GM12891 (cell line): Measurements from ENCODE around the gene ZBTB32.

Source experiments
- PAX5 ChIP-seq: IDR thresholded peaks from 2 replicates; pipeline ENCODE4 v1.6.1; 2011; ENCODE audit warnings: low read length, moderate library complexity, mild to moderate bottlenecking; ENCODE audit not compliant: insufficient read depth, severe bottlenecking
- POLR2A ChIP-seq: IDR thresholded peaks from 2 replicates; pipeline ENCODE4 v1.6.1; 2011; ENCODE audit warnings: low read depth, low read length, control low read depth
- POLR2AphosphoS5 ChIP-seq: IDR thresholded peaks from 2 replicates; pipeline ENCODE4 v1.6.1; 2011; ENCODE audit warnings: low read depth, low read length, control low read depth
- TAF1 ChIP-seq: IDR thresholded peaks from 2 replicates; pipeline ENCODE4 v1.6.1; 2011; ENCODE audit warnings: low read depth, low read length, control low read depth

- no peak for TF ChIP-seq POLR2AphosphoS5
- no peak for TF ChIP-seq POLR2A
- no peak for TF ChIP-seq TAF1
- no peak for TF ChIP-seq PAX5
Measured at GRCh38 chr19:35746087-35746462, 41.7 kb downstream of the ZBTB32 start.
